OCI-LY3 (cell line): ENCODE measurements around the gene KCND1.

ENCODE experiments used
- EZH2phosphoT487 ChIP-seq: fragments of 200-600 bp; shearing (Covaris generic); IDR thresholded peaks from 2 replicates; pipeline ENCODE4 v1.6.1; 2018; ENCODE audit warnings: antibody characterized with exemption, mixed run types, low read depth
- TF ChIP-seq, protein P1 (sequence below): fragments of 200-600, 300-600 bp; sonication (generic); IDR thresholded peaks from 2 replicates; pipeline ENCODE4 v1.5.1; 2014; ENCODE audit warnings: antibody characterized with exemption, low read length, low read depth

GRCh38 chrX:48983896-48984295 lies 12.3 kb upstream of the KCND1 start:
- TF ChIP-seq, protein P1, sequence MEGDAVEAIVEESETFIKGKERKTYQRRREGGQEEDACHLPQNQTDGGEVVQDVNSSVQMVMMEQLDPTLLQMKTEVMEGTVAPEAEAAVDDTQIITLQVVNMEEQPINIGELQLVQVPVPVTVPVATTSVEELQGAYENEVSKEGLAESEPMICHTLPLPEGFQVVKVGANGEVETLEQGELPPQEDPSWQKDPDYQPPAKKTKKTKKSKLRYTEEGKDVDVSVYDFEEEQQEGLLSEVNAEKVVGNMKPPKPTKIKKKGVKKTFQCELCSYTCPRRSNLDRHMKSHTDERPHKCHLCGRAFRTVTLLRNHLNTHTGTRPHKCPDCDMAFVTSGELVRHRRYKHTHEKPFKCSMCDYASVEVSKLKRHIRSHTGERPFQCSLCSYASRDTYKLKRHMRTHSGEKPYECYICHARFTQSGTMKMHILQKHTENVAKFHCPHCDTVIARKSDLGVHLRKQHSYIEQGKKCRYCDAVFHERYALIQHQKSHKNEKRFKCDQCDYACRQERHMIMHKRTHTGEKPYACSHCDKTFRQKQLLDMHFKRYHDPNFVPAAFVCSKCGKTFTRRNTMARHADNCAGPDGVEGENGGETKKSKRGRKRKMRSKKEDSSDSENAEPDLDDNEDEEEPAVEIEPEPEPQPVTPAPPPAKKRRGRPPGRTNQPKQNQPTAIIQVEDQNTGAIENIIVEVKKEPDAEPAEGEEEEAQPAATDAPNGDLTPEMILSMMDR = no peak
- TF ChIP-seq EZH2phosphoT487 = no peak
